GM12878 (cell line): ENCODE data around the gene MMP3. TPM values are rescaled to one million over a fixed set of nuclear protein-coding genes. Genes with fewer than 3 reads are reported as not detected.

Source experiments
- ATAC-seq: fragments of 200-7000 bp; cut with Tn5 transposase; 3 replicates; pipeline ENCODE4 v1.9.1; 2020; ENCODE audit warnings: mild to moderate bottlenecking, moderate library complexity
- BruUV-seq: library from RNA; stranded (reverse); fragments of 400-500 nt; replicated peaks from 2 replicates; lab custom pipeline; 2021; lab: Mats Ljungman, UMichigan
- CTCF ChIA-PET: fragments of 300-600 bp; sonication (Branson Sonifier 250); formaldehyde crosslinking; extraction: SDS; loops from one replicate; lab custom pipeline; 2021; ENCODE audit warnings: inconsistent platforms; lab: Yijun Ruan, JAX
- POLR2A ChIA-PET: fragments of 350-600 bp; formaldehyde crosslinking; extraction: SDS; loops from one replicate; lab custom pipeline; 2021; ENCODE audit warnings: inconsistent platforms; lab: Charles Lee
- RAD21 ChIA-PET: fragments of 300-600 bp; sonication (Branson Sonifier 250); formaldehyde crosslinking; loops from one replicate; lab custom pipeline; 2023; ENCODE audit warnings: antibody characterized with exemption; ENCODE audit not compliant: unreplicated experiment; lab: Charles Lee
- SMC1A ChIA-PET: fragments of 300-600 bp; sonication (Branson Sonifier 250); formaldehyde crosslinking; loops from one replicate; lab custom pipeline; 2023; ENCODE audit not compliant: unreplicated experiment, uncharacterized antibody; lab: Charles Lee
- DNase-seq: peaks from one replicate; pipeline ENCODE4 v3.0.0-alpha.2; 2011; ENCODE audit warnings: low read depth, low spot score
- FAIRE-seq: peaks from 3 replicates; lab custom pipeline; 2011; peaks lifted over from hg19 to GRCh38; lab: Jason Lieb, UNC
- H2AFZ ChIP-seq: 2 replicates; pipeline ENCODE4 v1.6.0; 2011; ENCODE audit warnings: low read depth, low read length, control low read depth; ENCODE audit not compliant: control insufficient read depth
- H3K27ac ChIP-seq: 2 replicates; pipeline ENCODE4 v1.5.1; 2011; ENCODE audit warnings: control low read depth; ENCODE audit not compliant: control insufficient read depth, insufficient read depth
- H3K27me3 ChIP-seq, 2 experiments: replicated peaks in 1 of 2; 2 replicates each; pipeline versions ENCODE4 v1.6.0 to v1.6.1; 2011; ENCODE audit warnings: low read length in 1 of 2; ENCODE audit not compliant: control insufficient read depth in 2 of 2, insufficient read depth in 2 of 2
- H3K36me3 ChIP-seq, 2 experiments: 2 replicates each; pipeline ENCODE4 v1.5.1; 2011; ENCODE audit warnings: low read length in 1 of 2; ENCODE audit not compliant: control insufficient read depth in 2 of 2, insufficient read depth in 2 of 2
- H3K4me1 ChIP-seq: 2 replicates; pipeline ENCODE4 v1.6.1; 2011; ENCODE audit warnings: mild to moderate bottlenecking, low read length, moderate library complexity, mixed read lengths; ENCODE audit not compliant: control insufficient read depth, insufficient read depth
- H3K4me2 ChIP-seq: 2 replicates; pipeline ENCODE4 v1.6.0; 2011; ENCODE audit warnings: control low read depth; ENCODE audit not compliant: control insufficient read depth, insufficient read depth
- H3K4me3 ChIP-seq: fragments of 200-600 bp; sonication (generic); 2 replicates; pipeline ENCODE4 v1.5.1; 2016
- H3K79me2 ChIP-seq: 2 replicates; pipeline ENCODE4 v1.6.0; 2011; ENCODE audit warnings: low read length; ENCODE audit not compliant: control insufficient read depth, insufficient read depth
- H3K9ac ChIP-seq: 2 replicates; pipeline ENCODE4 v1.8.0; 2011; ENCODE audit warnings: low read length, control low read depth, mixed read lengths; ENCODE audit not compliant: control insufficient read depth, insufficient read depth
- H3K9me3 ChIP-seq: replicated peaks from 3 replicates; pipeline ENCODE4 v1.5.1; 2011; ENCODE audit warnings: mild to moderate bottlenecking, low read length; ENCODE audit not compliant: control insufficient read depth, insufficient read depth
- H4K20me1 ChIP-seq: 2 replicates; pipeline ENCODE4 v1.6.0; 2011; ENCODE audit not compliant: control insufficient read depth, insufficient read depth
- DPF2 ChIP-seq: fragments of 450-650 bp; IDR thresholded peaks from 2 replicates; pipeline ENCODE4 v1.6.1; 2017; ENCODE audit warnings: mild to moderate bottlenecking
- FOXM1 ChIP-seq: IDR thresholded peaks from 2 replicates; pipeline ENCODE4 v1.6.1; 2012; ENCODE audit warnings: low read depth, mild to moderate bottlenecking, inconsistent platforms, low read length, moderate library complexity
- RAD51 ChIP-seq: fragments of 450-650 bp; IDR thresholded peaks from 2 replicates; pipeline ENCODE4 v1.6.1; 2016; ENCODE audit warnings: moderate library complexity, mild to moderate bottlenecking, inconsistent platforms
- RELA ChIP-seq: fragments of 450-650 bp; IDR thresholded peaks from 2 replicates; pipeline ENCODE4 v1.8.0; 2014; ENCODE audit warnings: borderline replicate concordance; ENCODE audit not compliant: partially characterized antibody
- SREBF2 ChIP-seq: IDR thresholded peaks from 2 replicates; pipeline ENCODE4 v1.6.1; 2012; ENCODE audit warnings: mild to moderate bottlenecking, low read length
- SUZ12 ChIP-seq: fragments of 200-600 bp; sonication (generic); IDR thresholded peaks from one replicate; pipeline ENCODE4 v1.6.1; 2018; ENCODE audit warnings: antibody characterized with exemption, mild to moderate bottlenecking; ENCODE audit not compliant: unreplicated experiment
- ZSCAN29 ChIP-seq: fragments of 450-650 bp; IDR thresholded peaks from 2 replicates; pipeline ENCODE4 v1.6.1; 2017; ENCODE audit warnings: mild to moderate bottlenecking, moderate library complexity
- WGBS: methylation state at CpG from one replicate; pipeline ENCODE4 v1.1.6; 2016; ENCODE audit warnings: low lambda C conversion rate; ENCODE audit not compliant: insufficient replicate concordance, insufficient coverage; ENCODE audit errors: missing lambda C conversion rate; 5-methylcytosine and 5-hydroxymethylcytosine counted together
- in situ Hi-C: fragments of 300-500 bp; cut with MboI; formaldehyde crosslinking; loops from 9 replicates; pipeline ENCODE4 v1.14.3; 2018; ENCODE audit warnings: mixed read lengths
- intact Hi-C: fragments of 100-400 bp; cut with micrococcal nuclease; formaldehyde crosslinking; loops from one replicate; pipeline ENCODE4 v1.14.2; 2022; ENCODE audit not compliant: unreplicated experiment
- polyA plus RNA-seq, 11 experiments: library from polyadenylated mRNA; depleted of rRNA in 4 of 11; unstranded in 6 of 11; stranded (reverse) in 5 of 11; fragments of >200 nt; fragmentation: Nextera tagmentation in 4 of 11; fragmentation: Illumina TruSeq in 1 of 11; extraction: Ambion mirVana in 4 of 11; extraction: Trizol in 1 of 11; gene quantifications; 1 replicate in 1 of 11; 2 replicates in 10 of 11; pipeline versions ENCODE4 v1.2.1 to v1.2.3, GENCODE V29; 2011 to 2016; ENCODE audit warnings: inconsistent platforms in 2 of 11, missing spikeins in 2 of 11, low read depth in 1 of 11
- total RNA-seq, 4 experiments: library from RNA; depleted of rRNA in 3 of 4; stranded (reverse); fragments of >200 nt in 3 of 4; fragmentation: Illumina TruSeq in 1 of 4; extraction: Trizol in 1 of 4; gene quantifications; 2 replicates each; pipeline versions ENCODE4 v1.2.1 to v1.2.3, GENCODE V29; 2013 to 2021
- TF ChIP-seq, protein P1 (sequence below): IDR thresholded peaks from 2 replicates; pipeline ENCODE4 v1.6.1; 2011; ENCODE audit warnings: low read depth, low read length, improper control_type of control experiment, borderline replicate concordance
- TF ChIP-seq, protein P2 (sequence below): IDR thresholded peaks from 2 replicates; pipeline ENCODE4 v1.6.1; 2012; ENCODE audit warnings: mild to moderate bottlenecking, low read depth, low read length

The MMP3 gene
- total and polyA plus RNA-seq, 10 of the 15 experiments (the other 5 are each of a cell fraction or from before 2014, with no cell fraction given), result 0.02 to 1.2 TPM; not detected in 8

GRCh38 chr11:102830001-102830727 lies 13.2 kb downstream of the MMP3 start:
- FAIRE-seq, result no peak
- in situ Hi-C loops, result no loop called here

More at GRCh38 chr11:102830001-102830727, 13.2 kb downstream of the MMP3 start:
- no peak overlapping the region for H3K4me3 ChIP-seq
- no TSS peak for BruUV-seq
- no peaks in the 10 kb centered on the region for H3K4me1 ChIP-seq
- TF ChIP-seq DPF2 (no peak), FOXM1 (no peak), RELA (no peak), RAD51 (no peak), SUZ12 (no peak), SREBF2 (no peak), ZSCAN29 (no peak)
- TF ChIP-seq, protein P1, sequence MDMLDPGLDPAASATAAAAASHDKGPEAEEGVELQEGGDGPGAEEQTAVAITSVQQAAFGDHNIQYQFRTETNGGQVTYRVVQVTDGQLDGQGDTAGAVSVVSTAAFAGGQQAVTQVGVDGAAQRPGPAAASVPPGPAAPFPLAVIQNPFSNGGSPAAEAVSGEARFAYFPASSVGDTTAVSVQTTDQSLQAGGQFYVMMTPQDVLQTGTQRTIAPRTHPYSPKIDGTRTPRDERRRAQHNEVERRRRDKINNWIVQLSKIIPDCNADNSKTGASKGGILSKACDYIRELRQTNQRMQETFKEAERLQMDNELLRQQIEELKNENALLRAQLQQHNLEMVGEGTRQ, result no peak
- TF ChIP-seq, protein P2, sequence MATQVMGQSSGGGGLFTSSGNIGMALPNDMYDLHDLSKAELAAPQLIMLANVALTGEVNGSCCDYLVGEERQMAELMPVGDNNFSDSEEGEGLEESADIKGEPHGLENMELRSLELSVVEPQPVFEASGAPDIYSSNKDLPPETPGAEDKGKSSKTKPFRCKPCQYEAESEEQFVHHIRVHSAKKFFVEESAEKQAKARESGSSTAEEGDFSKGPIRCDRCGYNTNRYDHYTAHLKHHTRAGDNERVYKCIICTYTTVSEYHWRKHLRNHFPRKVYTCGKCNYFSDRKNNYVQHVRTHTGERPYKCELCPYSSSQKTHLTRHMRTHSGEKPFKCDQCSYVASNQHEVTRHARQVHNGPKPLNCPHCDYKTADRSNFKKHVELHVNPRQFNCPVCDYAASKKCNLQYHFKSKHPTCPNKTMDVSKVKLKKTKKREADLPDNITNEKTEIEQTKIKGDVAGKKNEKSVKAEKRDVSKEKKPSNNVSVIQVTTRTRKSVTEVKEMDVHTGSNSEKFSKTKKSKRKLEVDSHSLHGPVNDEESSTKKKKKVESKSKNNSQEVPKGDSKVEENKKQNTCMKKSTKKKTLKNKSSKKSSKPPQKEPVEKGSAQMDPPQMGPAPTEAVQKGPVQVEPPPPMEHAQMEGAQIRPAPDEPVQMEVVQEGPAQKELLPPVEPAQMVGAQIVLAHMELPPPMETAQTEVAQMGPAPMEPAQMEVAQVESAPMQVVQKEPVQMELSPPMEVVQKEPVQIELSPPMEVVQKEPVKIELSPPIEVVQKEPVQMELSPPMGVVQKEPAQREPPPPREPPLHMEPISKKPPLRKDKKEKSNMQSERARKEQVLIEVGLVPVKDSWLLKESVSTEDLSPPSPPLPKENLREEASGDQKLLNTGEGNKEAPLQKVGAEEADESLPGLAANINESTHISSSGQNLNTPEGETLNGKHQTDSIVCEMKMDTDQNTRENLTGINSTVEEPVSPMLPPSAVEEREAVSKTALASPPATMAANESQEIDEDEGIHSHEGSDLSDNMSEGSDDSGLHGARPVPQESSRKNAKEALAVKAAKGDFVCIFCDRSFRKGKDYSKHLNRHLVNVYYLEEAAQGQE, result no peak
- intact Hi-C loops, result no loop called here
- peaks cover 0 to 5% of the 10 kb centered on the region in 2 experiments; a peak in 2 of 4 replicates for H3K27me3 ChIP-seq
- no peak overlapping the region for H3K4me2 ChIP-seq
- no peak overlapping the region for H2AFZ ChIP-seq
- POLR2A ChIA-PET, result no interaction called here
- SMC1A ChIA-PET, result interaction anchor here (0.7 to 3.8 kb wide), 9 partner anchors 15 to 206 kb away, joined by 3 to 28 read pairs (median 6); no protein-coding TSS in a partner anchor
- CTCF ChIA-PET, result interaction anchor here (0.8 to 6.0 kb wide), 16 partner anchors 10 to 237 kb away, joined by 3 to 53 read pairs (median 4); no protein-coding TSS in a partner anchor
- no peaks in the 10 kb centered on the region for H4K20me1 ChIP-seq
- no peak for DNase-seq
- H3K9me3 ChIP-seq, result no peaks in the 10 kb centered on the region
- no peaks in the 10 kb centered on the region for H3K36me3 ChIP-seq
- ATAC-seq, result no peak; the same call in 2 of the 3 replicates
- H3K9ac ChIP-seq, result no peak overlapping the region
- 0% methylated on average over 5 of the region's 5 CpGs for WGBS
- RAD21 ChIA-PET, result interaction anchor here (0.6 to 2.4 kb wide), 7 partner anchors 38 to 111 kb away, joined by 3 to 20 read pairs (median 4); no protein-coding TSS in a partner anchor
- H3K27ac ChIP-seq, result no peak overlapping the region
- H3K79me2 ChIP-seq, result no peaks in the 10 kb centered on the region
